Measurements from ENCODE around the gene NODAL.

DNA sequence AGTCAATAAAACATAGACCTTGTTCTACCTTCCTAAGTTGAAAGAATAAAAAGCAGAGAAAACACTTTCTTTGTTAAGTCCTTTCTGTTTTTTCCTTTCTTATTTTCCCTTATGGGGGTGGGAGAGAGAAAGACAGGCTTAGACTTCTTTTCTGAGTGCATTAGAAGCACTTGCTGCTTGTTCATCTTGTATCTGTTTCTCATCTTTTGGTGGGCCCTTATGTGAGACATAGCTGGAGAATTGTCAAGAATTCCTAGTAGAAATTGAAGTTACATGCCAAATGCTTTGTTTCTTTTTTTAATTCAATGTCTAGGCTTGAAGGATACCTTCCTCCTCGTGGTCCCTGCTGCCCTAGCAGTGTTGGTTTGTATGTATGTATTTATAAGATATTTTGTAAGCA is 30.9 kb downstream of the NODAL start:
- TF ChIP-seq POLR2A (IDR thresholded peaks at IDR 0.05; ENCODE audit: low read depth, low read length) (no peak), POLR2AphosphoS5 (IDR thresholded peaks at IDR 0.05; ENCODE audit: low read depth, low read length) (no peak)
